GM10847 (cell line): Measurements from ENCODE around the gene GJB2.

Experiments used
- POLR2A ChIP-seq: IDR thresholded peaks from 2 replicates; pipeline ENCODE4 v1.6.1; 2011; ENCODE audit not compliant: insufficient read length; ENCODE audit errors: extremely low read depth

The GJB2 gene

DNA sequence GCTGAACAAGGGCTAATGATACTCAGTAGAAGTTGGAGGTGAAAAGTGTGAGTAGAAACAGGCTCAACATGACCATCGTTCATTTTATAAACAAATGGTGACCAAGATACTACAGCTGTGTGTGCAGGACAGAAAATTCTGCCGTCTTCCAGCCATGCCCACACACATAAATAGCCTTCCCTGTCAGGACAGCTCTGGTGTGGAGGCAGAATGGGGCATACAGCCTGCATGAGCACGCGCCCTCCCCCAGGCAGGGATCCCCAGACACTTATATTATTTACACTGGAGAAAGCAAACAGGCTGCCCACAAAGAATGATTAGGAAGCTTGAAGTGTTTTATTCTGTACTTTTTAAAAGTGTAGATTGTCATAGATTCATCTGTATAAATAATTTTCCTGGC is 52.3 kb downstream of the GJB2 start:
- TF ChIP-seq POLR2A: no peak

- no peak for TF ChIP-seq POLR2A
Measured at GRCh38 chr13:20137875-20138274, 54.9 kb downstream of the GJB2 start.
